ELF-1 (cell line): ENCODE data around the gene PRDM11.
"Not testable (repeated sequence)": the region's sequence is repeated elsewhere in the genome, so short reads cannot be mapped to it uniquely, and the experiment has no call there.

Source experiments
- DNase-seq: peaks from one replicate; pipeline ENCODE4 v3.0.0-alpha.2; 2016; ENCODE audit warnings: low read depth, low spot score

Gene PRDM11

DNA sequence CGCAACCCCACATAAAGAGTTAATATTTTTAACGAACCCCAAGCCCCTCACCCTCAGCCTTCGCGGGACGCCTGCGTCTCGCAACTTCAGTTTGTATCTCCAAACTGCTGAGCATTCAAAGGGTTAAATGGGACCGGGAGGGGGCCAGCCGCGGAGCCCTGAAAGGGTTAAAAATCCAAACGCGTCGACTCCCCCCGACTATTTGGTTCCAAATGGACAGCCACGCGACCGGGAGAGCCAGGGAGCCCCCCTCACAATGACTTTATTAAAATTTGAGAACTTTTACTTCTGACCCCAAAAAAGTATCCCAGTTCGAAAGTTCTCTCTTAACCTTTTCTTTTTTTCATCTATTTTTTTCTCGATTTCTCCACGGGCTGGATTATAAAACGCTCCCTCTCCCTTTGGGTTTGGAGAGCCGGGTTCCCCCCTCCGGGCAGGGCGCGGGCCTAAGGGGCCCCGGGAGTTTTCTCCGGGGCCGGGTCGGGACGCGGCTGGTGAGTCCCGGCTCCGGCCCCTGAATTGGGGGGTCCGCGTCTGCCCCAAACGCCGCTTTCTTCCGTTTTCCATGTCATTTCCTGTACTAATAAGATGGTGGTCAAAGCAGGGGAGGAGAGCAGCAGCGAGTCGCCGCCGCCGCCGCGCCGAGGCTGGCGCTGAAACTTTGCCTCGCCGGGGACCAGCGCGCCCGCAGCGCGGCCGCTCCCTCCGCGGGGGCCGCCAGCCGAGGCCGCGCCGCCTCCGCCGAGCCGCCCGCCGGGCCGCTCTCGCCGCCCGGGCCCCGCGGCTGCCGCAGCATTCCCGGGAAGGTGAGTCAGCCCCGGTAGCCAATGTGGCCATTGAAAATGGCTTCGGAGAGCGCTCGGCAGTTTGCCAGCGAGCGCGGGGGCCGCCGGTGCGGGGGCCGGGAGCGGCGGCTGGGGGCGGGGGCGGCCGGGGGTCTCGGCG lies at the start of gene PRDM11:
Gene PRDM11 (plus strand): TSS at position 568 of the 945 bp plus-strand sequence. CDS start 35,128 bp downstream, outside the sequence.
- DNase-seq: peak; percentile 47

DNA sequence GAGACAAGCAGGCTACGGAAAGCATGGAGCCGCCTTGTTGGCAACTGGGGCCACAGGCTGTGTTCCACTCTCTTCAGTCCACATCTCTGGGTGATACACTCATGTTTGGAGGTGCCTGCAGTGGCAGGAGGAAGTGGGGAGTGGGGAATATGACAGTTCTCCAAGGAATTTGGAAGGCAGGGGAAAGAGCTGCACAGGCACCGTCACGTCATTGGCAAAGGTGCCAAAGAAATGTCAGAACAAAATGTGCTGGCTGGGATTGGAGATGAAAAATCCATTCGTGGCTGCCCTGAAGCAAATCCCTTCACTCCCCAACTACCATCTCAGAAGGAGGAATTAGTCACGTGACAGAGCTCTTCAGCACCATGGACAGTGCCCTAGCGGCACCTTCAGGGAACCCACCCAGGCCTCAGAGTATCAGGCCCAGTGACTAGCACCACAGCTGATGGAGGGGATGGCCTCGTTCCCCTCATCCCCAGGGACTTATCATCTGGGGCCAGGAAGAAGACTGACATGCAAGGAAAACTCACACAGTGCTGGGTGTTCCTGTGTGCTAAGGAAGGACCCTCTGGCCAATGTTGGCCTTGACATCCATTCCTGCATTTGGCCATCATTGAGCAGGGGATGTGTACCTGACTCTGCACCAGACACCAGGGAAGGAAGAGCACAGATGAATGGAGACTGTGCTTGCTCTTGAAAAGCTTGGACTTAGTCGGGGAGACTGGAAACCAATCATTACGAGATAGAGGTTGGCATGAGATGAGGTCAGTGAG lies 48.5 kb upstream of the PRDM11 start:
- peak; percentile 87 for DNase-seq

GRCh38 chr11:45098929-45099328 lies 47.5 kb upstream of the PRDM11 start:
- DNase-seq: no peak

DNA sequence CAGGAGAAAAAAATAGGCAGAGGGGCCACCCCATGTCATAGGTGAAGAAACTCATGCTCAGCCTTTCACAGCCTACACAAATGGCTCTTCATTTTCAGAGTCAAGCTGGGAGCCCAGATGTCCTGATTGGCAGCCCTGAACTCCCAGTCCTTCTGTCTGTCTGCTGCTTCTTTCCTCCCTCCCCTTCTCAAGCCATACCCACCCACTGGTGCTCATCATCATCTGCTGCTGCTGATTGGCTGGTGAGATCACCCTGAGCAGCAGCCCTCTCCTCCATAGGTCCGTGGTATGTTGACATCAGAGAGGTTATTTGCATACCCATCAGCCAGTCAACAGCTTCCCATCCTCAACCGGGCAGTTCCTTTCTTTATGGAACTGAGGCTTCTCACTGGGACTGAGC lies 46.1 kb upstream of the PRDM11 start:
- peak; percentile 76 for DNase-seq

DNA sequence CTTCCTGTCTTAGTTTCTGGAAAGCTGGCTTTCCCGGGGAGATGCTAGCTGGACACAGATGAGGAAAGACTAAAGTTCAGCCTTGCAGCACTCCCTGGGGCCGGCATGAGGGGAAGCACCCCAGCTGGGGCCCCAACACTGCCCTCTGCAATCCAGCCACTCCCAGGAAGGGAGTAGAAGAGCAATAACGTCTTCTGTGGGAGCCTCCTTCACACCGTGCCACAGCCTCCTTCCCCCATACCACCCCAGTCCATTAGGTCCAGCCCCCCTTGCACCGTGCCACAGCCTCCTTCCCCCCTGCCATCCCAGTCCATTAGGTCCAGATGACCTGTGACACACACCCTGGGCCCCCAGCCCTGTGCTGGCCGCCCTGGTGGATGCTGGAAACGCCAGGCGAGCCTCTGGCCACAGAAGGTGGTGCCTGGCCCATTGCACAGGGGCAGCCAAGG lies 44.1 kb upstream of the PRDM11 start:
- no peak for DNase-seq

GRCh38 chr11:45102810-45103621 lies 43.4 kb upstream of the PRDM11 start:
- peak; percentile 73 for DNase-seq

DNA sequence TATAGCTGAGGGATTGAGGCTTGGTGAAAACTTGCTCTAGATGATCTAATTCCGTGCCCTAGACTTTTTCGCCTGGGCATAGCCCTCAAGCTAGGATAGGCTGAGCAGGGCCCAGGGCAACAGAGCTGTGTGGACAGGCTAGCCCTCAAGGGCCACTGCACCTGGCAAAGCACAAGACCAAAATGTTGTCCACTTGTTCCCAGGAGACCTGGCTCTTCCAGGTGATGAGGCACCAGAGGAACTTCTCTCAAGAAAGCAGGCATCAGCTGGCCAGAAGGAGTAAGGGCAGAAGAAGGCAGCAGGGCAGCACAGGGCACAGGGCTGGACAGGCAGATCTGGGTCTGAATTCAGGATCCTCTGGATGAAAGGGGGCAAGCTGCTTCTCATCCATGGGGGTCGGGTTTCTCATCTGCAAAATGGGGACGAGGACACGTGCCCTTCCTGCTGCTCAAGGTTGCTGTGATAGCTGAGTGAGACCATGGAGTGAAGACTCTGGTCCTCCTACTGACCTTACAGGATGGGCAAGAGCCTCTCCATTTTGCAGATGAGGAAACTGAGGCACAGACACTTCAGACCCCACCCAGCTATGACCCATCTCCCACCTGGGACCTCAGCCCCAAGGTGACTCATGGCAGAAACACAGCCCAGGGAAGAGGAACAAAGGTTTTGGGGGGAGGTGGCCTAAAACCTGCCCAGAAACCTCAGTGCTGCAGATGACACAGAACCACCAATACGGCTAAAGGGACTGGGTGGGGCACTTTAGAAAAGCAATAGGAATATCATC lies 42.2 kb upstream of the PRDM11 start:
- DNase-seq: no peak

DNA sequence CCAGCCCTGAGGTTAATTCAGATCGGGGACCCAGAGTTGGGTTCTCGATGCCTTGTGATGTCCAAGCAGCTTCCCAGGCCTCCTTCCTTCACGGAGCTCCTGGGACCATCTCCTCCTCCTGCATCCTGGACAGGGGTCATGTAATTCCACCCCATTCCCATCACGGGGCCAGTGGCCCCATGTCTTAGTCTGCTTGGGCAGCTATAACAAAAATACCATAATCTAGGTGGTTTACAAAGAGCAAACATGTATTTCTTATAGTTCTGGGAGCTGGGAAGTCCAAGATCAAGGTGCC lies 41.7 kb upstream of the PRDM11 start:
- no peak for DNase-seq

DNA sequence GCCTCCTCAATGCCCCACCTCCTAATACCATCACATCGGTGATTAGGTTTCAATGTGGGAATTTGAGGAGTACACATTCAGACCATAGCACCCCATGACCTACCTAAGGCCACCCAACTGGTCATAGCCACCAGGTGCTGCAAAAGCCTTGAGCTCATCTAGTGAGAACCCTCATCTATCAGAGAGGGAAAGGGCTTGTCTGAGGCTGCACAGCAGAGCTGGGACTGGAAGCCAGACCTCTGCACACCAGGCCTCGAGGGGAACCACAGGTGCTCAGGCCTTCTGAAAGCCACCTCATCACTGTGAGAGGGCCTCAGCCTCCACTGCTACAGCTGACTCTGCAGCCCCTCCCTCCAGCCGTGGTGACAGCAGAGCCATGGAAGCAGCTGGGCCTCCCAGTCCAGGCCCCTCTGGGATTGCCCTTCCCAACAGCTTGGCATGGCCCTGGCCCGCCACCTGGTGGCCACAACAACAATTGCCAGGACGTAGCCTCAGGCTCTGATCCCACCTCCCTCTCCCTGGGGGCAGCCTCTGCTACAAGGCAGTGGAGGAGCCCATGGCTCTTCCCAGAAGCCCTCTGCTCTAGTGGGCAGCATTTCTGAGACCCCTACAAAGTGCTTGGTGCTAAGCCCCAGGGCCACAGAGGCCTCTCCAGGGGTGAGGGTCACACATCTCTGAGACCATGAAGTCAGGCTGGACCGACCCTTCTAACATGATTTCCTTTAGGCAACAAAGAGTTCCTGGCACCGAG lies 41.0 kb upstream of the PRDM11 start:
- DNase-seq: peak; percentile 97

DNA sequence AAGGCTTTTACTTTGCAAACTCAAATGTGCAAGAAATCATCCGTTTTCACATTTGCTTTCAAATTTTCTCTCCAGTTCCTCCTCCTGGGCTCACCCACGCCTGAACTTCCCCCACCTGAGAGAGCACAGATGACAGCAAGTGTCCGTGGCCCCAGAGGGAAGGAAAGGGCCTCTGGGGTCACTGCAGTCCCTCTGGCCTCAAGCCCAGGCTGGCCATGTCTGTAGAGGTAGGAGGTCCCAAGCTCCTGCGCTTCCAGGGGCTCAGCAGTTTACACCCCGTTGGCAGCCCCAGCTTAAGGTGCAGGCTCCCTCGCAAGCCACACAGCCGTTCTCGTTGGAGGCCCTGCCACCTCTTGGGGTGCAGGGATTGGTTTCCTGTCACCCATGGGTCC lies 40.5 kb upstream of the PRDM11 start:
- DNase-seq: no peak

GRCh38 chr11:45106440-45106839 lies 40.0 kb upstream of the PRDM11 start:
- DNase-seq: no peak

DNA sequence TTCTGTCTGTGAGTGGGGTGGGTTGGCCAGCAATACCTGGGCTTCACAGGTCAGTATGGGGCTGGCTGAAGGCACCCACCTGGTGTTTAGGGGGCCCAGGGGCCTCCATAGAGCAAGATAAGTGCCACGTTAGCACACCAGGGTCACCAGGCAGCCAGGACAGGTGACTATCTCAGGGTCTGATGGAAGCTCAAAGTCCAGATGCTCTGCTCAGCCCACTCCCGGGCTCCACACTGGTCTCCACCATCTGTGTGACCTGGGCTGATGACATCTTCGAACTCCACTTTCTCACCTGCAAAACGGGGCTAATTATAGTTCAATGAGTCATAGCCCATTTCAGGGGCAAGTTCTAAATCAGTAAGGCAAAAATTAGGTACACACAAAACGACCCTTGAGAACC lies 39.4 kb upstream of the PRDM11 start:
- no peak for DNase-seq

DNA sequence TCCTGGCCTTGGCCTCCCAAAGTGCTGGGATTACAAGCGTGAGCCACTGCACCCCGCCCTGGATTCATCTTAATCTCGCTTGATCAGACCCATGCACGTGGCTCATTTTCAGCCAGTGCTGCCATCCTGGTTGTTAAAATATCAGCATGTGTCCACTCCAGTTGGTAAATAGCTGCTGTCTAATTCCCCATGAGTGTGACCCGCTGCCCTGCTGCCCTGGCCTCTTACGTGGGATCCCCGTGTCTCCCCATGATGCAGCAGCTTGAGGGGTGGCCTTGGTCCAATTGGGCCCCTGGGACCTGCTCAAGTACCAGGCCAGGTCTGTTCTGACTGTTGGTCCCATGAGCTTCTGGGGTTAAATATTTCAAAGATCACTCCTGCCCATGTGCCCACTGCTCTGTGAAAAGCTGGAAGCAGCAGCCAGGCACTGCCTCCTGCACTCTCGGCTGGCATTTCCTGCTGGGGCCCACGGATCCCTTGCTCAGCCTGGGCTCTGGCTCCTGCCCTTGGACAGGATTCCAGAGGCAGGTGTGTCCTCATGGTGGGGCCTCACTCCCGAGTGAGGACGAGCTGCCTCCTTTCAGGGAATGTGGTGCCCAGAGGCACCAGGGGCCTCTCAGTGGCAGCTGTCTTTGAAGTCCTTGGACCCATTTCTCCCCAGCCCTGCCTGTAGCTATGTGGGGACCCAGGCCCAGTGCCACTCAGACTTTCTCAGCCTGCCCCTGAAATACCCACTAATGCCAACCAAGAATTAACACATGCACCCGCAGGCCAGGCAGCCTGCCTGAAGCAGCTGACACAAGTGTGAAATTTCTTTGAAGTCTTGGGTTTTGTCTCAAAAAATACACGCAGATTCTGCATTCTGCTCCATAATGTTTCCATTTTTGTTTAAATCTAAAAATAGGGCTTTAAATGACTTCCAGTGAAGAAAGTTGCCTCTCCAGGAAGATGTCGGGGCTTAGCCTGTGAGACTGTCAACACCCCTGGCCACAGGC lies 38.1 kb upstream of the PRDM11 start:
- no peak for DNase-seq

DNA sequence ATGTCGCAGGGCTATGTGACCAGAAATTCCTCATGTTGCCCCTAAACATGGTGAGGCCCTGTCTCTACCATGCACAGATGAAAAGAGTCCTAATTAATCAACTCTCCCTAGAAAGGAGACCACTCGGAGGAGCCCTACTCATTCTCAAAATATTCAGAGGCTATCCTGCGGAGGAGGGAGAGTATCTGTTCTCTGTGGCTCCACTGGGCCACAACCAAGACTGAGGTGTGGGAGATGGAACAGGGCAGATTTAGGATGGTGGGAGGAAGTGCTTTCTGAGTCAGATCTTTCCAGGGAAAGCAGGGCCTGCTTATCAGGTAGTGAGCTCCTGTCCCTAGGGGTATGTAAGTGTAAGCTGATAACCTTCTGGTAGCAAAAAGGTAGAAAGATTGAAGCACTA lies 37.0 kb upstream of the PRDM11 start:
- no peak for DNase-seq

GRCh38 chr11:45110562-45110961 lies 35.9 kb upstream of the PRDM11 start:
- DNase-seq: peak; percentile 74

DNA sequence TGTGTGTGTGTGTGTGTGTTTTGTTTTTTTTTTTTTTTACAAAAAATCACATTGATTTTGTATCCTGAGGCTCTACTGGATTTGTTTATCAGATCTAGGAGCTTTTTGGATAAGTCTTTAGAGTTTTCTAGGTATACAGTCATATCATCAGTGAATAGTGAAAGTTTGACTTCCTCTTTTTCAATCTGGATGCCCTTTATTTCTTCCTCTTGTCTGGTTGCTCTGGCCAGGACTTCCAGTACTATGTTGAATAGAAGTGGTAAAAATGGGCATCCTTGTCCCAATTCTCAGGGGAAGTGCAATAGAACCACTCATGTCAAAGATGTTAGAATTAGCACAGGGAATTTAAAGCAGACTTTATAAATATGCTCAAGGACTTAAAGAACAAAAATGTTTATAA lies 32.6 kb upstream of the PRDM11 start:
- no peak for DNase-seq

DNA sequence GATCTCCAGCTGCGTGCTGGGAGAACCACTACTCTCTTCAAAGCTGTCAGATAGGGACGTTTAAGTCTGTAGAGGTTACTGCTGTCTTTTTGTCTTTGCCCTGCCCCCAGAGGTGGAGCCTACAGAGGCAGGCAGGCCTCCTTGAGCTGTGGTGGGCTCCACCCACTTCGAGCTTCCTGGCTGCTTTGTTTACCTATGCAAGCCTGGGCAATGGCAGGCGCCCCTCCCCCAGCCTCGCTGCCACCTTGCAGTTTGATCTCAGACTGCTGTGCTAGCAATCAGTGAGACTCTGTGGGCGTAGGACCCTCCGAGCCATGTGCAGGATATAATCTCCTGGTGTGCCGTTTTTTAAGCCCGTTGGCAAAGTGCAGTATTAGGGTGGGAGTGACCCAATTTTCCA lies 18.6 kb upstream of the PRDM11 start:
- not testable (repeated sequence) for DNase-seq

DNA sequence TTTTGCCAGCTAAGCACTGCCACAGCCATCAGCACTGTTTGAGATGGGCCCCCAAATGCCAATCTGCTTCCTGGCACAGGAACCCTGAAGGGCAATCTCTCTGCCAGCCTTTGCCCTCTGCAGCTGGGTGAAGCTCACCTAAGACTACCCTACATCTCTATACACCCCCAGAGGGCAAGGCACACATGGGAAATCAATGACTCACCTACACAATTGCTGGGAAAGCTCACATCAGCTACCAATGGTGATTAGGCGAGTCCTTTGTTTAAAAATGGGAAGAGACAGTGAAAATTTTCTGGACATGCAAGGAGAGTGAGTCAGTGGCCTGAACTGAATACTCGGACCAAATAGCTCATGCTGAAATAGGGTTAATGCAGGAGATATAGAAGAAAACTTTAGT lies 12.6 kb upstream of the PRDM11 start:
- DNase-seq: no peak

DNA sequence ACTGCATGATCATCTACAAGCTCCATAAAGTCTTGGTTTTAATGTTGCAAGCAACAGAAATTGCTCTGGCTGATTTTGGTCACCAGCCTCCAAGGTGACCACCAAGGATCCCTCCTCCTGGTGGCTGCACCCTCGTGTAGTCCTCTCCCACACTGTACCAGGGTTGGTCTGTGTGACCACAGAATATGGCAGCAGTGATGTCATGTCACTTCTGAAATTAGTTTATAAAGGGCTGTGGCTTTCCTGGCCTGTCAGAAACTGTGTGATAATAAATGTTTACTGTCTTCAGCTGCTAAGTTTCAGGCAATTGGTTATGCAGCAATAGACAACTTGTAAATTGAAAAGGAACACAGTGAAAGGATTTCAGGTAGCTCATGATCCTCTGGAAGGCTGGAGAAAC lies 5.3 kb upstream of the PRDM11 start:
- no peak for DNase-seq
